ENCODE data around the gene AP3B2.

- TF ChIP-seq, protein P1, sequence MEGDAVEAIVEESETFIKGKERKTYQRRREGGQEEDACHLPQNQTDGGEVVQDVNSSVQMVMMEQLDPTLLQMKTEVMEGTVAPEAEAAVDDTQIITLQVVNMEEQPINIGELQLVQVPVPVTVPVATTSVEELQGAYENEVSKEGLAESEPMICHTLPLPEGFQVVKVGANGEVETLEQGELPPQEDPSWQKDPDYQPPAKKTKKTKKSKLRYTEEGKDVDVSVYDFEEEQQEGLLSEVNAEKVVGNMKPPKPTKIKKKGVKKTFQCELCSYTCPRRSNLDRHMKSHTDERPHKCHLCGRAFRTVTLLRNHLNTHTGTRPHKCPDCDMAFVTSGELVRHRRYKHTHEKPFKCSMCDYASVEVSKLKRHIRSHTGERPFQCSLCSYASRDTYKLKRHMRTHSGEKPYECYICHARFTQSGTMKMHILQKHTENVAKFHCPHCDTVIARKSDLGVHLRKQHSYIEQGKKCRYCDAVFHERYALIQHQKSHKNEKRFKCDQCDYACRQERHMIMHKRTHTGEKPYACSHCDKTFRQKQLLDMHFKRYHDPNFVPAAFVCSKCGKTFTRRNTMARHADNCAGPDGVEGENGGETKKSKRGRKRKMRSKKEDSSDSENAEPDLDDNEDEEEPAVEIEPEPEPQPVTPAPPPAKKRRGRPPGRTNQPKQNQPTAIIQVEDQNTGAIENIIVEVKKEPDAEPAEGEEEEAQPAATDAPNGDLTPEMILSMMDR (IDR thresholded peaks at IDR 0.05): no peak
- TF ChIP-seq POLR2AphosphoS5 (IDR thresholded peaks at IDR 0.05): no peak
- no peak for TF ChIP-seq POLR2A (IDR thresholded peaks at IDR 0.05)
- TF ChIP-seq EP300 (IDR thresholded peaks at IDR 0.05): no peak
Observed at GRCh38 chr15:82751308-82751707, 41.6 kb upstream of the AP3B2 start.
